MCF 10A (cell line): ENCODE data around the gene OR6B2. TPM values are rescaled to one million over a fixed set of nuclear protein-coding genes. Genes with fewer than 3 reads are reported as not detected.

ENCODE experiments used
- BruUV-seq: library from RNA; stranded (reverse); fragments of 400-500 nt; replicated peaks from 2 replicates; lab custom pipeline; 2021; lab: Mats Ljungman, UMichigan
- CTCF ChIA-PET: fragments of 300-600 bp; sonication (Branson Sonifier 250); formaldehyde crosslinking; extraction: SDS; loops from one replicate; lab custom pipeline; 2021; ENCODE audit warnings: antibody characterized with exemption, inconsistent platforms; lab: Yijun Ruan, JAX
- POLR2A ChIA-PET: fragments of 300-600, 350-650 bp; sonication (Branson Sonifier 250); formaldehyde crosslinking; extraction: SDS; loops from one replicate; lab custom pipeline; 2020; ENCODE audit warnings: antibody characterized with exemption, inconsistent platforms; lab: Yijun Ruan, JAX
- DNase-seq: peaks from one replicate; pipeline ENCODE4 v3.0.0-alpha.2; 2018; ENCODE audit not compliant: unreplicated experiment
- H3K27ac Mint-ChIP-seq: one replicate; pipeline ENCODE4 v1.8.0; 2022; ENCODE audit warnings: mild to moderate bottlenecking, low read depth, mixed read lengths; ENCODE audit not compliant: unreplicated experiment
- H3K27me3 Mint-ChIP-seq: one replicate; pipeline ENCODE4 v1.8.0; 2022; ENCODE audit warnings: mixed read lengths; ENCODE audit not compliant: insufficient read depth, unreplicated experiment
- H3K36me3 Mint-ChIP-seq: one replicate; pipeline ENCODE4 v1.8.0; 2022; ENCODE audit warnings: mild to moderate bottlenecking, moderate library complexity, mixed read lengths; ENCODE audit not compliant: insufficient read depth, unreplicated experiment
- H3K4me1 Mint-ChIP-seq: one replicate; pipeline ENCODE4 v1.8.0; 2022; ENCODE audit warnings: mixed read lengths; ENCODE audit not compliant: insufficient read depth, unreplicated experiment
- H3K4me3 Mint-ChIP-seq: one replicate; pipeline ENCODE4 v1.8.0; 2022; ENCODE audit warnings: mild to moderate bottlenecking, moderate library complexity, mixed read lengths; ENCODE audit not compliant: unreplicated experiment
- H3K9me3 Mint-ChIP-seq: one replicate; pipeline ENCODE4 v1.8.0; 2022; ENCODE audit warnings: mixed read lengths; ENCODE audit not compliant: unreplicated experiment
- intact Hi-C: fragments of 100-400 bp; cut with micrococcal nuclease; formaldehyde crosslinking; loops from 2 replicates; pipeline ENCODE4 v1.14.1; 2022
- total RNA-seq: library from RNA; stranded (reverse); gene quantifications from 2 replicates; pipeline ENCODE4 v1.2.3, GENCODE V29; 2022
- TF ChIP-seq, protein P1 (sequence below): fragments of 200-600 bp; IDR thresholded peaks from one replicate; pipeline ENCODE4 v1.8.0; 2022; ENCODE audit warnings: antibody characterized with exemption, mild to moderate bottlenecking; ENCODE audit not compliant: unreplicated experiment

Gene OR6B2
- total RNA-seq, 1 experiment from 2014 or later = not detected

- intact Hi-C loops = no loop called here
- Mint-ChIP-seq H3K36me3 (no peaks in the 10 kb centered on the region), H3K9me3 (no peaks in the 10 kb centered on the region), H3K27ac (no peak overlapping the region), H3K4me3 (no peak overlapping the region), H3K27me3 (peaks cover 53% of the 10 kb centered on the region), H3K4me1 (peaks cover 4% of the 10 kb centered on the region)
- no TSS peak for BruUV-seq
- TF ChIP-seq, protein P1, sequence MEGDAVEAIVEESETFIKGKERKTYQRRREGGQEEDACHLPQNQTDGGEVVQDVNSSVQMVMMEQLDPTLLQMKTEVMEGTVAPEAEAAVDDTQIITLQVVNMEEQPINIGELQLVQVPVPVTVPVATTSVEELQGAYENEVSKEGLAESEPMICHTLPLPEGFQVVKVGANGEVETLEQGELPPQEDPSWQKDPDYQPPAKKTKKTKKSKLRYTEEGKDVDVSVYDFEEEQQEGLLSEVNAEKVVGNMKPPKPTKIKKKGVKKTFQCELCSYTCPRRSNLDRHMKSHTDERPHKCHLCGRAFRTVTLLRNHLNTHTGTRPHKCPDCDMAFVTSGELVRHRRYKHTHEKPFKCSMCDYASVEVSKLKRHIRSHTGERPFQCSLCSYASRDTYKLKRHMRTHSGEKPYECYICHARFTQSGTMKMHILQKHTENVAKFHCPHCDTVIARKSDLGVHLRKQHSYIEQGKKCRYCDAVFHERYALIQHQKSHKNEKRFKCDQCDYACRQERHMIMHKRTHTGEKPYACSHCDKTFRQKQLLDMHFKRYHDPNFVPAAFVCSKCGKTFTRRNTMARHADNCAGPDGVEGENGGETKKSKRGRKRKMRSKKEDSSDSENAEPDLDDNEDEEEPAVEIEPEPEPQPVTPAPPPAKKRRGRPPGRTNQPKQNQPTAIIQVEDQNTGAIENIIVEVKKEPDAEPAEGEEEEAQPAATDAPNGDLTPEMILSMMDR = no peak
- CTCF ChIA-PET = interaction anchor here (1.0 to 1.5 kb wide), 2 partner anchors 21 to 25 kb away, joined by 5 to 8 read pairs; no protein-coding TSS in a partner anchor
- no peak for DNase-seq
- POLR2A ChIA-PET = no interaction called here
These were observed 12.5 kb upstream of the OR6B2 start for GRCh38 chr2:240042740-240043139.

GRCh38 chr2:240041363-240041762, 11.1 kb upstream of the OR6B2 start:
- peaks cover 39% of the 10 kb centered on the region for H3K27me3 Mint-ChIP-seq
- ChIA-PET CTCF (no interaction called here), POLR2A (interaction anchor here (1.3 kb wide), 1 partner anchor 16 kb away, joined by 4 read pairs; the partner anchor contains the start of gene NDUFA10)
- intact Hi-C loops = no loop called here
- no TSS peak for BruUV-seq
- H3K9me3 Mint-ChIP-seq = no peaks in the 10 kb centered on the region
- no peaks in the 10 kb centered on the region for H3K36me3 Mint-ChIP-seq
- peaks cover 1% of the 10 kb centered on the region for H3K4me1 Mint-ChIP-seq
- no peak overlapping the region for H3K4me3 Mint-ChIP-seq
- TF ChIP-seq, protein P1 = no peak
- DNase-seq = no peak
- no peak overlapping the region for H3K27ac Mint-ChIP-seq

DNA sequence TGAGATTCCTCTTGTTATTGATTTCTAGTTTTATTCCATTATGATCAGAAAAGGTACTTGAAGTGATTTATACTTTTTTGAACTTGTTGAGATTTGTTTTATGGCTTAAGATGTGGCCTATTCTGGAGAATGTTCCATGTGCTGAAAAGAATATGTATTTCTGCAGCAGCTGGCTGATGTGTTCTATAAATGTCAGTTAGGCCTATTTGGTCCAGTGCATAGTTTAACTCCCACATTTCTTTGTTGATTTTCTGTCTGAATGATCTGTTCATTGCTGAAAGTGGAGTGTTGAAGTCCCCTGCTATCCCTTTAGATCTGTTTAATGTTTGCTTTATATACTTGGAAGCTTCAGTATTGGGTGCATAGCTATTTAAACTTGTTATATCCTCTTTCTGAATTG, 7.1 kb upstream of the OR6B2 start:
- Mint-ChIP-seq H3K27me3 (no peaks in the 10 kb centered on the region), H3K27ac (no peak overlapping the region), H3K4me3 (no peak overlapping the region), H3K9me3 (no peaks in the 10 kb centered on the region), H3K4me1 (no peaks in the 10 kb centered on the region), H3K36me3 (no peaks in the 10 kb centered on the region)
- ChIA-PET CTCF (no interaction called here), POLR2A (interaction anchor here (1.5 kb wide), 1 partner anchor 12 kb away, joined by 8 read pairs; the partner anchor contains the start of gene NDUFA10)
- TF ChIP-seq, protein P1 = no peak
- intact Hi-C loops = no loop called here
- BruUV-seq = no TSS peak
- no peak for DNase-seq

DNA sequence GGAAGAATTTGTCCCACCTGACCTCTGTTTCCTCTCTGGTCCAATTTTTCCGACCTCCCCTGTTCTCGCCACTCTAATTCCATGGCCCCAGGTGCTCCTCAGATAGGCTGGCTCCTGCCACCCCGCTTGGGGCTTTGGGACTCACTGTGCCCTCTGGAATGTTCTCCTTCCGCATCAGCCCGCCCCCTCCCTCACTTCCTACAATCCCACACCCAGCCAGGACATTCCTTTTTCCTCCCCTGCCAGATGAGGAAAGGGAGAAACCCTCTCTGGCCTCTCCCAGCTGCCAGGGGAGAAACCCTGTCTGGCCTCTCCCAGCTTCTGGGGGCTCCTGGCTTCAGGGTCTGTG, 3.1 kb upstream of the OR6B2 start:
- Mint-ChIP-seq H3K27me3 (peaks cover 29% of the 10 kb centered on the region), H3K9me3 (no peaks in the 10 kb centered on the region), H3K27ac (no peak overlapping the region), H3K36me3 (no peaks in the 10 kb centered on the region), H3K4me3 (no peak overlapping the region), H3K4me1 (no peaks in the 10 kb centered on the region)
- intact Hi-C loops = no loop called here
- TF ChIP-seq, protein P1 = no peak
- ChIA-PET POLR2A (interaction anchor here (0.6 kb wide), 1 partner anchor 72 kb away, joined by 3 read pairs; no protein-coding TSS in a partner anchor), CTCF (no interaction called here)
- no peak for DNase-seq
- BruUV-seq = no TSS peak
